Body of pancreas (tissue), 4 donors: ENCODE measurements around the gene LRRC51.

Experiments
- POLR2A ChIP-seq, 3 donors: fragments of 450-650 bp; IDR thresholded peaks; one replicate each; pipeline ENCODE4 v1.6.1; 2016; ENCODE audit warnings: antibody characterized with exemption in 3 of 3, mild to moderate bottlenecking in 2 of 3
- TF ChIP-seq, protein P1 (sequence below), 7 experiments: fragments of 450-650 bp in 4 of 7; fragments of 200-600 bp in 3 of 7; sonication (generic) in 3 of 7; IDR thresholded peaks; one replicate each; pipeline ENCODE4 v1.5.1; 2016 to 2019; ENCODE audit warnings: antibody characterized with exemption in 7 of 7

DNA sequence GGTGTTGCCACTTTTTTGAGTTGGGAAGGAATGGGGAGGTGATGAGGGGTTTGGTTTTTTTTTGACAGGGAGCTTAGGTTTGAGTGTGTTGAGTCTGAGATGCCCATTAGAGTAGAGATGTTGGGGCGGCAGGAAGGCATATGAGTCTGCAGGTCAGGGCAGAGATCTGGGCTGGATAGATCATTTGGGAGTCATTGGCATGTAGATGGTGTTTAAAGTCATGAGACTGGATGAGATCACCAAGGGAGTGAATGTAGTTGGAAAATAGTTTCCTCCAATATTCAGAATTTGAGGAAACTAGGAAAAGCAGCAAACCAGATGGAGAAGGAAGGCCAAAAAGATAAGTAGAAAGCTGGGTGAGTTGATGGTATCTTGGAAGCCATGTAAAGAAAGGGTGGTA is 33.9 kb downstream of the LRRC51 start:
- TF ChIP-seq, protein P1, sequence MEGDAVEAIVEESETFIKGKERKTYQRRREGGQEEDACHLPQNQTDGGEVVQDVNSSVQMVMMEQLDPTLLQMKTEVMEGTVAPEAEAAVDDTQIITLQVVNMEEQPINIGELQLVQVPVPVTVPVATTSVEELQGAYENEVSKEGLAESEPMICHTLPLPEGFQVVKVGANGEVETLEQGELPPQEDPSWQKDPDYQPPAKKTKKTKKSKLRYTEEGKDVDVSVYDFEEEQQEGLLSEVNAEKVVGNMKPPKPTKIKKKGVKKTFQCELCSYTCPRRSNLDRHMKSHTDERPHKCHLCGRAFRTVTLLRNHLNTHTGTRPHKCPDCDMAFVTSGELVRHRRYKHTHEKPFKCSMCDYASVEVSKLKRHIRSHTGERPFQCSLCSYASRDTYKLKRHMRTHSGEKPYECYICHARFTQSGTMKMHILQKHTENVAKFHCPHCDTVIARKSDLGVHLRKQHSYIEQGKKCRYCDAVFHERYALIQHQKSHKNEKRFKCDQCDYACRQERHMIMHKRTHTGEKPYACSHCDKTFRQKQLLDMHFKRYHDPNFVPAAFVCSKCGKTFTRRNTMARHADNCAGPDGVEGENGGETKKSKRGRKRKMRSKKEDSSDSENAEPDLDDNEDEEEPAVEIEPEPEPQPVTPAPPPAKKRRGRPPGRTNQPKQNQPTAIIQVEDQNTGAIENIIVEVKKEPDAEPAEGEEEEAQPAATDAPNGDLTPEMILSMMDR (IDR thresholded peaks at IDR 0.05) = no peak
- no peak for TF ChIP-seq POLR2A (IDR thresholded peaks at IDR 0.05)
